Jurkat, Clone E6-1 (cell line): ENCODE results near the gene CDC16.
"Not testable (repeated sequence)": the region's sequence is repeated elsewhere in the genome, so short reads cannot be mapped to it uniquely, and the experiment has no call there.

Experiments used
- DNase-seq: peaks from one replicate; pipeline ENCODE4 v3.0.0-alpha.2; 2011; ENCODE audit warnings: low read depth, low spot score
- H3K4me3 ChIP-seq: 2 replicates; pipeline ENCODE4 v1.5.1; 2011; ENCODE audit warnings: mild to moderate bottlenecking, low read length, control low read depth, moderate library complexity

CDC16 gene

DNA sequence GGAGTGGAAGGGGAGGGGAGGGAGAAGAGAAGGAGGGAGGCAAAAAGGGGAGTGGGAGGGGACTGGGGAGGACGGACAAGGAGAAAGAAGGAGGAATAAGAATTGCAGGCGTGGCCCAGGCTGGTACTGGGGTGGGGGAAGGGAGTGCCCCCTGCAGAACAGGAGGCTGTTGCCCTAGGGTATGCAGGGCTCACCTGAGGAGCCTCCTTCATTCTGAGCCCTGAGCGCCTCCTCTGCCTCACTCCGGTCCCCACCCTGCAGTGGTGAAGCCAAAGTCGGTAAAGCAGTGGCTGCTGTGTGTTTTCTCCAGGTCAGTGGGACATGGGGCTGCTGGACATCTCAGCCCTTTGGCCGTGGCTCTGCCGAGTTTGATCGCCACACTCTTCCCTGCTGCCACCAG is 9.1 kb upstream of the CDC16 start:
- no peak for DNase-seq

DNA sequence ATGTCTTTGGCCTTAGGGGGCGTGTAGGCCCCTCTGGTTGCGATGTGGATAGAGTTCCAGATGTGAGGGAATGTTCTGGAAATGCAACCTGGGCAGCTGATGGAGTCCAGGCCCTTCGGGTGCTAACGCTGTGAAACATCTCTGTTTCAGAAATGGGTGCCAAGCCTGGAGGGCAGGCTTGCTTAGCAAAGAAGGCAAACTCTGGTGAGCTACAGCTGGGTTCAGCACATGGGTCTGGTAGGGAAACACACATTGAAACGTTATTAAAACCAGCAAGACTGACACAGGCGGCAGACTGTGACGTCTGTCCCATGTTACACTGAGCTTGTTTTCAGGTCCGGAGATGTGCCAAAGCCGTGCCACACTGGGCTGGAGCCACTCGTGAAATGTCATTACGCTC is 8.6 kb upstream of the CDC16 start:
- no peak for DNase-seq

More for the DNA sequence above, 9.1 kb upstream of the CDC16 start:
- H3K4me3 ChIP-seq, result no peak overlapping the region

DNA sequence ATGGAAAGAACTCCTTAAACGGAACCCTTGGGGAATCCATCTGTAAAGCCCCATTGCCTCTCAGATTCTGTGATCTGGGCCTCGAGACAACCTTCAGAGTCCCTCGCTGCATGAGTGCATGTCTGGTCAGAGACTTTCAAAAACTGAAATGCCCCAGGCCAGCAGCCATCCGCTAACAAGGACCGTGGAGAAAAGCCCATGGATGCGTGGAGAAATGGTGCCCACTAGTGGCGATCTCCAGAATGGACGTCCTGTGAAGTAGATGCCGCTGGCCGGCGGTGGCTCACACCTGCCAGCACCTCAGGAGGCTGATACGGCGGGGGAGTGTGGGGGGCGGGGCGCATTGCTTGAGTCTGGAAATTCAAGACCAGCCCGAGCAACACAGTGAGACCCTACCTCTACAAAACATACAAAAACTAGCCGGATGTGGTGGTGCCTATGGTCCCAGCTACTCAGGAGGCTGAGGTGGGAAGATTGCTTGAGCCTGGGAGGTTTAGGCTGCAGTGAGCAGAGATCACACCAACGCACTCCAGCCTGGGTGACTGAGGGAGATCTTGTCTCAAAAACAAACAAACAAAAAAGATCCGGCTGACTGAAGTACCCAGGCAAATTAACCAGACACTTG is 7.9 kb upstream of the CDC16 start:
- no peak overlapping the region for H3K4me3 ChIP-seq
- DNase-seq, result peak; percentile 74

More for the DNA sequence above, 8.6 kb upstream of the CDC16 start:
- H3K4me3 ChIP-seq, result no peak overlapping the region

DNA sequence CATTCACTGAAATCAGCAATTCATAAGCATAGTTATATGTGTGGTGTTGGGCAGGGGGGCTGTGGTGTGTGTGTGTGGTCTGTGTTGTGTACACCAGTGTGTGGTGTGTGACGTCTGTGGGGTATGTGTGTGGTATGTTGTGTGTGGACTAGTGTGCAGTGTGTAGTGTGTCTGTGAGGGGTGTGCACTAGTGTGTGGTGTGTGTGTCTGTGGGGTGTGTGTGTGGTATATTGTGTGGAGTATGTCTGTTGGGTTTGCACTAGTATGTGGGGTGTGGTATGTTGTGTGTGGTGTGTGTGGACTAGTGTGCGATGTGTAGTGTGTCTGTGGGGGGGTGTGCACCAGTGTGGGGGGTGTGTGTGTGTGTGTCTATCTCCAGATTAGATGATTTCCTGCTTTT is 7.2 kb upstream of the CDC16 start:
- no peak for DNase-seq
- no peak overlapping the region for H3K4me3 ChIP-seq

DNA sequence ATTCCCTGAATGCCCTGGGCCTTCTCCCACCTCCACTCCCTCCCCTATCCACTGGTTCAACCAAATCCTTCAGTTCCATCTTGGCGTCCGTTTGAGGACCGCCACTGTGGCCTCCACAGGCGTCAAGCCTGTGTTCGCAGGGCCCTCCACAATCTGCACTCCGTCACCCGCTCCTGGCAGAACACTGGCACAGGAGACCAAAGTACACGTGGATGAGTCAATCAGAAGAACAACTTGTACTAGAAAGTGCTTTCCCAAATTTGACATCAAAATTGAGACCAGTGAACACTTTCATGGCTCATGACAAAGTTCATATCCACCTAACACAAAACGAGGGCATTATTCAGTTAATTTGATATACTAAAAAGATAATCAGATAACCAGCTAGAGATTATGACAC is 6.5 kb upstream of the CDC16 start:
- no peak for DNase-seq
- H3K4me3 ChIP-seq, result no peak overlapping the region

DNA sequence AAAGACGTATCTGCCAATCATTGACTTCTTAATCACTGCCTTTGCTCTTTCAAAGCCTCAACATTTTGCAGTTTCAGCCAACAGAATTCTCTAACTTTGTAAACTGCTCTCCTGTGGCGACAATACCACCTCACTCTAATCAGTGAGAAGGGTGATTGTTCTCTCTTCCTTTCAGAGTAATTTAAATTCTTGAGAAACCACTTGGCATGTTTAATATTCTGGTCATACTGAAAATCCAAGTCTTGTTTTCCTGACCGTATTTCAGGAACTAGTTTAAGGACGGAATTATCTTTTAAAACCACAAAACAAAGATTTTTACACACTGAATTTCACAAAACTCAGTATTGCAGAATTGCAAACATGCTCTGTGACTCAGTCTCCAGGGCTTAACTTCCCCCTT is 5.2 kb upstream of the CDC16 start:
- no peak for DNase-seq
- H3K4me3 ChIP-seq, result no peak overlapping the region

DNA sequence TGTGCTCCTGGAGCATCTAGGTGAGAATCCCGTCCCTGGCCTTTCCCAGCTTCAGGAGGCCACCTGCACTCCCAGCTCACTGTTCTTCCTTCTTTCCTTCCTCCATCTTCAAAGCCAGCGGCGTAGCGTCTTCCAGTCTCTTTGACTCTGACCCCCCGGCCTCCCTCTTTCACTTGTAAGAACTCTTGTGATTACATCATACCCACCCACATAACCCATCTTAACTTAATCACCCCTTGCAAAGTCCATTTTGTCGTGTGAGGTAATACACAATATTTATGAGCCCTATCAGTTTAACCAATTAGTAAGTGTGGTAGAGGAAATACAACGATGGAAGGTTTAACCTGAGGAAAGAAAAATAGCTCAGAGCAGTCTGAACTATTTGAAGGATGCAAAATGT is 4.6 kb upstream of the CDC16 start:
- H3K4me3 ChIP-seq, result no peak overlapping the region
- DNase-seq, result no peak

DNA sequence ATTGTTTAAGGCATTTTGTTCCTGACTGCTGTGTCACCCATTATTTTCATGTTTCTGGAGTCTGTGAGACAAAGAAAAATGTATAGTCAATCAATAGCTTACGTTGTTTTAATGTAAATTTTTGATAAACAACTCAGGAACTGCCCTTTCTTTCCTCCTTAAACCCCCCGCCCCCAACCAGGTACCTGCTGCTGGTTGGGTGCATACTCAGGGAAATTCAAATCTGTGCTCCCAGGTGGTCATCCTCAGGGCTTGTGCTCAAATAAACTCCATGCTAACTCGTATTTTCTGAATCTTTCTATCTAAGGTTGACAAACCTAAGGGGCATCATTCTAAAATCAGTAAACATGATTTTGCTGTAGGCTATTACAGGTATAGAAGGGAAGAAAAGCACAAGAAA is 4.1 kb upstream of the CDC16 start:
- H3K4me3 ChIP-seq, result no peak overlapping the region
- no peak for DNase-seq

DNA sequence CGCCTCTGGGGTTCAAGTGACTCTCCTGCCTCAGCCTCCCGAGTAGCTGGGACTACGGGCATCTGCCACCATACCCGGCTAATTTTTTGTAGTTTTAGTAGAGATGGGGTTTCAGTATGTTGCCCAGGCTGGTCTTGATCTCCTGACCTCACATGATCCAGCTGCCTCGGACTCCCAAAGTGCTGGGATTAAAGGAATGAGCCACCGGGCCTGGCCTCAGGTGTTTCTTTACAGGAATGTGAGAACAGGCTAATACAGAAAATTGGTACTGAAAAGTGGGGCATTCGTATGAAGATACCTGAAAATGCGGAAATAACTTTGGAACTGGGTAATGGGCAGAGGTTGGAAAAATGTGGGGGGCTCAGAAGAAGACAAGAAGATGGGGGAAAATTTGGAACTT is 2.8 kb upstream of the CDC16 start:
- H3K4me3 ChIP-seq, result no peak overlapping the region
- DNase-seq, result no peak

DNA sequence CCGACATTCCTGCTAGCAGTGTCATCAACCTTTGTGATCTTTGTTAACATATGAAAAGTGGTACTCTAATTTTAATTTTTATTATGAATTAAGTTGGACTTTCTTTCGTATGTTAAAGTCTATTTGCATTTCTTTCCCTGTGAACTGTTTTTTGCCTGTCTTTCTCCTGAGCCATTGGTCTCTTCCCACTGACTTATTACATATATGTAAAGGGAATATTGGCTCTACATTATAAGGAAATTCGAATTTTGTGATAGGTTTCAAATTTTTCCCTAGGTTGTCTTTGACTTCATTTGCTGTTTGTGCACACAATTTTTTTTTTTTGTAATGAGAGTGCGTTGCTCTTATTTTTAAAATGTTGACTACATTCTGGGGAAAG is 442 bp upstream of the CDC16 start:
- DNase-seq, result no peak
- H3K4me3 ChIP-seq, result no peak overlapping the region

DNA sequence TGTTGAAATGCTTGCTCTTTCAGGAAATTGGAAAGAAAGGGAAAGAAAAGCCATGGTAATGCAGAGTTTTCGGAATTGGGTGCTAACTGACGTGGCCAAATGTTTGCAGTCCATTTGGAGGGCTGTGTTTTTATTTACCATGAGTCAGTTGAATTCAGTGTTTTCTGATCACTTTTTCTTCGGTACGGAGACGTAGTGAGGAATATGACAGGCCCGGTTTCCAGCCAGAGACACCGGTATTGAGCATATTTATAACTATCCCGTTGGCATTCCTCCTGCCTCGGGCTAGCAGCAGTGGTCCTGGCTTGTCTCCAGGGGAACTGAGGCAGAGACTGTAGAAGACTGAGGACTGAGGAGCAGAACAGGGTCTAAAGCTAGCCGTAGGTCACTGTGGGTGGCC is 1.0 kb downstream of the CDC16 start:
- DNase-seq, result no peak
- H3K4me3 ChIP-seq, result peak overlapping the region; percentile 76

DNA sequence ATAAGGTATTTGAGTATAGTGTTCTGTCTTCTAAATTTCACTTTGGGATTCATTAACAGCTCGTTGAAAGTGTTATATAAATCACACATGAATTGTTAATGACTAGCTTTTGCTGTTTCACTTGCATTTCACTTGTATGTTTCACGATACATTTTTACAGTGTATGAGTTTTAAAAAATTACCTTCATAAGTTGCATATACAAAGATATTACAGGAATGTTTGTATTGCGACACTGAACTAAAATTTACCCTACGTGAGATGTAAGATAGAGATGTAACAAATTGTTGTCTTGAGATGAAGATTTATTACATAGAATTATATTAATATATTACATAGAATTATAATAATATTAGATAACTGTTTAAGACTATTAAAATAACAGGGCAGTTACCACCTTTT is 1.5 kb downstream of the CDC16 start:
- H3K4me3 ChIP-seq, result no peak overlapping the region
- no peak for DNase-seq

DNA sequence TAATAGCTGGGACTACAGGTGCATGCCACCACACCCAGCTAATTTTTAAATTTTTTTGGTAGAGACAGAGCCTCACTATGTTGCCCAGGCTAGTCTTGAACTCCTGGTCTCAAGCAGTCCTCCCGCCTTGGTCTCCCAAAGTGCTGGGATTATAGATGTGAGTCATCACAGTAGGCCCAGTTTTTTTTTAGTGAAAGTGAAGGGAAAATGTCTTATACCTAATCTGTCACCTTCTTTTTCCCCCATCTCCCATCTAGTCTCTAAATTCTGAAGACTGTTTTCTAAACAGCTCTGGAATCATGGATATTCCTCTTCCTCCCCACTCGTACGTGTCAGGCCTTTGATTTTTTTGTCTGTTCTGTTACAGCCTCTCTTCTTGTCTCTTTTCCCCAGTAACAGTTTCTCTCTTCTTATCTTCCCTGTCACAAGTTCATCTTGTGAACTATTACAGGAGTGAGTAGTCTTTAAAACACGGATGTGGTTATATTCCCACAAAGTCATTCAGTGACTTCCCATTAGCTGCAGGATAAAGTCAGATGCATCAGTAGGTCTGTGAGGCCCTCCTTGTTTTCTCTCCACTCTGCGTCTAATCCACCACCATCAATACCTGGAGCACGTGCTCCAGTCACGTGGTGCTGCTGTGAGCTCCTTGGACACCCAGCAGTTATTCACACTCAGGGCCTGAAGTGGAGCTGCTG is 2.9 kb downstream of the CDC16 start:
- H3K4me3 ChIP-seq, result no peak overlapping the region
- no peak for DNase-seq

DNA sequence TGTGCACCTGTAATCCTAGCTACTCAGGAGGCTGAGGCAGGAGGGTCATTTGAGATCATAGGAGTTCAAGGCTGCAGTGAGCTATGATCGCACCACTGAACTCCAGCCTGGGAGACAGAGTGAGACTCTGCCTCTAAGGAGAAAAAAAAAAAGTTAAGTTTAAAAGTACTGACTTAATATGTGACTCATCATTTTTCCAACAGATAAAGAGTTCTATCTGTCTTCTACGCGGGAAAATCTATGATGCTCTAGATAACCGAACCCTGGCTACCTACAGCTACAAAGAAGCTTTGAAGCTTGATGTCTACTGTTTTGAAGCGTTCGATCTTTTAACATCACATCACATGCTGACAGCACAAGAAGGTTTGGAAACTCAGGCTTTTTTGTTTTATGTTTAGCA is 7.2 kb downstream of the CDC16 start:
- no peak for DNase-seq
- H3K4me3 ChIP-seq, result no peak overlapping the region

DNA sequence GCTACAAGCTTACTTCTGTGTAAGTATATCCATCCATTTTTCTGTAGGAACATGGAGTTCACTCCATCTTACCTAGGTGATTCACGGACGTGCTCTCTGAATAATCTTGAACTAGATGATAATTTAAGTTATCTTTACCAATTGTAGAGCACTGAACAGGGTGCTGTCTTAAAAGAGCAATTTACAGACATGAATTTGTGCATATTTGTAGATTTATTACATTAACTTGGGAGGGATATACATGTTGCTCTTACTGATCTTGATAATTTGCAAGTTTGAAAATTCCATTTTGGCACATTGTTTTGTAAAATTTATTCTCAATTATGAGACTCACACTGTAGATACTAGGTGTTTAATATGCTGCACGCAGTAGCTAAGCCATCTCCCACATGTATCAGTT is 9.3 kb downstream of the CDC16 start:
- DNase-seq, result no peak
- H3K4me3 ChIP-seq, result no peak overlapping the region

DNA sequence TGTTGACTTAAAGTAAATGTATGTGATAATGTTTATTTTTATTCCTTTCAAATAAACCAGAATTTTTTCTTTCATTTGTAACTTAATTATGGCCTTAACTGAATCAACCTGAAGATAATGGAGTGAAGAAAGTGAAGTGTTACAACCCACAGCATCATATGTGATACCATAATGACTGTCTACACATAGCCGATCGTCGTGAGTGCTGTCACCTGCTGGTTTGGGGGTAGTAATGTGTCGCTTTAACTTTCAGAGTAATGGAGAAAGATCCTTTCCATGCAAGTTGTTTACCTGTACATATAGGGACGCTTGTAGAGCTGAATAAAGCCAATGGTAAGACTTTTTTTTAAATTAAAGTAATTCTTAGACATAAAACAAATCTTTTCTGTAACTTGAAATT is 9.9 kb downstream of the CDC16 start:
- DNase-seq, result no peak

DNA sequence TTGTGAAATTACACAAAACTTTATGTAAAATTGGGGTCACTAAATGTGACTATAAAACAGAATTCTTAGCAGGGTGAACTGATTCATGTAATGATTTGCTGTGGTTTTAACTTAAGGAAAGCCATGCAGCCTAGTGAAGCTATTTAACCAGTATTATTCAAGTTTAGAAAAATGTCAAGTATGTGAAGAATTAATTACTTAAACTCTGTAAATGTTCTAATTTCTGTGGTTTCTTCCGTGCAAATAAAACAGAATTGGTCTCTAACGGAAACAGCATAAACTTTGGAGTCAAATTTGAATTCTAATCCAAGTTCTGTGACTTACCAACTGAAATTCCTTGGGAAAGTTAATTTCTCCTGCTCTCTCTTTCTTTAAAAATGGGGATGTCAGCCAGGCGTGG is 13.3 kb downstream of the CDC16 start:
- no peak overlapping the region for H3K4me3 ChIP-seq
- DNase-seq, result no peak

More for the DNA sequence above, 9.9 kb downstream of the CDC16 start:
- no peak overlapping the region for H3K4me3 ChIP-seq

DNA sequence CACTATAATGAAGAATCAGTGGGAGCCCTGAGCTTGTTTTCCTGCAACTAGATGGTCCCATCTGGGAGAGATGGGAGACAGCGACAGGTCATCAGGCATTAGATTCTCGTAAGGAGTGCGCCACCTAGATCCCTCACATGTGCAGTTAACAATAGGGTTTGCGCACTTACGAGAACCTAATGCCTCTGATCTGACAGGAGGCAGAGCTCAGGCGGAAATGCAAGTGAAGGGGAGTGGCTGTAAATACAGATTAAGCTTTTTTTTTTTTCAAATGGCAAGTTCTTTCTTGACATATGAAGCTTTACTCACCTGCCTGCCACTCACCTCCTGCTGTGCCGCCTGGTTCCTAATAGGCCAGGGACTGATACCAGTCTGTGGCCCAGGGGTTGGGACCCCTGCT is 14.4 kb downstream of the CDC16 start:
- no peak overlapping the region for H3K4me3 ChIP-seq
- DNase-seq, result no peak

DNA sequence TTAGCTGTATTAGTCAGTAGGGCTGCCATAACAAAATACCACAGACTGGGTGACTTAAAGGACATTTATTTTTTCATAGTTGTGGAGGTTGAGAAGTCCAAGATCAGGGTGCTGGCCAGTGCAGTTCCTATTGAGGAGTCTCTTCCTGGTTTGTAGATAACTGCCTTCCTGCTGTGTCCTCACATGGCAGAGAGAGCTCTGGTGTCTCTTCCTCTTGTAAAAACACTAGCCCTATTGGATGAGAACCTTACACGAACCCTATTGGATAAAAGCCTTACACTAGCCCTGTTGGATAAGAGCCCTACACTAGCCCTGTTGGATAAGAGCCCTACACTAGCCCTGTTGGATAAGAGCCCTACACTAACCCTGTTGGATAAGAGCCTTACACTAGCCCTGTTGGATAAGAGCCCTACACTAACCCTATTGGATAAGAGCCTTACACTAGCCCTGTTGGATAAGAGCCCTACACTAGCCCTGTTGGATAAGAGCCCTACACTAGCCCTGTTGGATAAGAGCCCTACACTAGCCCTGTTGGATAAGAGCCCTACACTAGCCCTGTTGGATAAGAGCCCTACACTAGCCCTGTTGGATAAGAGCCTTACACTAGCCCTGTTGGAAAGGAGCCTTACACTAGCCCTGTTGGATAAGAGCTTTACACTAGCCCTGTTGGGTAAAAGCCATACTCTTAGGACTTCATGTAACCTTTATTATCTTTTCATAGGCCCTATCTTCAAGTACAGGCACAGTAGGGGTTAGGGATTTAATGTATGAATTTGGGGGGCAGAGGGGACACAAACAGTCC is 17.1 kb downstream of the CDC16 start:
- not testable (repeated sequence) for DNase-seq, H3K4me3 ChIP-seq

DNA sequence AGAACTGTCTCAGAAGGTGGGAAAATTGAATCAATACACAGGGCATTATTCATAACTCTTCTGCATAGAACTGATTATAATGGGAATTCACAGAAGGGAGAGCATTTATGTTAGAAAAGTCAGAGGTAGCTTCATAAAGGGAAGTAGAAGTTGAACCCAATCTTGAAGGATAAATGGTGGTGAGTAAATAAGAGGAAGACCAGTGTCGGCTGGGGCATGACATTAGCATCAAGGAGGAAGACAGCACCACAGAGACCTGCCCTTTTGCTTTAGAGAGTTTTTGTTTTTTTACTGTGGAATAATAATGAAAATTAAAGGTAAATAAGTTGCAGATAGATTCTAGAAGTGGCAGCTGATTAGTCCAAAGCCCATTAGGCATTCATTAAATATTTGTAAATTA is 21.9 kb downstream of the CDC16 start:
- no peak overlapping the region for H3K4me3 ChIP-seq
- DNase-seq, result no peak
